Activated CD8-positive, alpha-beta memory T cell treated with anti-CD3 and anti-CD28 coated beads, Interleukin-2, amount 10 ng/mL, durations not matched to agents 7 days and 5 days (primary cell): ENCODE results near the gene TOP1. TPM values are rescaled to one million over a fixed set of nuclear protein-coding genes. Genes with fewer than 3 reads are reported as not detected.
"Not testable (repeated sequence)": the region's sequence is repeated elsewhere in the genome, so short reads cannot be mapped to it uniquely, and the experiment has no call there.

Experiments used
- ATAC-seq: fragments of 150-1000 bp; cut with Tn5 transposase; one replicate; pipeline ENCODE4 v1.10.0; 2021; ENCODE audit warnings: moderate library complexity
- CTCF ChIA-PET: fragments of 350-600 bp; sonication (Branson Sonifier 250); formaldehyde crosslinking; loops from one replicate; lab custom pipeline; 2021; ENCODE audit warnings: antibody characterized with exemption; lab: Charles Lee
- DNase-seq: peaks from one replicate; pipeline ENCODE4 v3.0.0-alpha.2; 2020
- H3K27ac Mint-ChIP-seq: one replicate; pipeline ENCODE4 v1.8.0; 2021; ENCODE audit warnings: mild to moderate bottlenecking, mixed read lengths
- H3K27me3 Mint-ChIP-seq: one replicate; pipeline ENCODE4 v1.8.0; 2021; ENCODE audit warnings: mixed read lengths
- H3K36me3 Mint-ChIP-seq: one replicate; pipeline ENCODE4 v1.8.0; 2021; ENCODE audit warnings: mild to moderate bottlenecking, mixed read lengths
- H3K4me1 Mint-ChIP-seq: one replicate; pipeline ENCODE4 v1.8.0; 2021; ENCODE audit warnings: mixed read lengths
- H3K4me3 Mint-ChIP-seq: one replicate; pipeline ENCODE4 v1.8.0; 2021; ENCODE audit warnings: mild to moderate bottlenecking, moderate library complexity, mixed read lengths
- H3K9me3 Mint-ChIP-seq: one replicate; pipeline ENCODE4 v1.8.0; 2022; ENCODE audit warnings: low read depth, mixed read lengths
- total RNA-seq, 2 experiments: library from RNA; stranded (reverse); gene quantifications; one replicate each; pipeline ENCODE4 v1.2.3, GENCODE V29; 2021

TOP1 gene
- total RNA-seq, 2 experiments from 2014 or later: 73.1 to 89.0 TPM

GRCh38 chr20:41098703-41099250, 70.2 kb downstream of the TOP1 start:
- Mint-ChIP-seq H3K36me3 (peaks cover 50% of the 10 kb centered on the region), H3K27ac (no peak overlapping the region), H3K4me1 (peaks cover 5% of the 10 kb centered on the region), H3K4me3 (no peak overlapping the region), H3K27me3 (no peaks in the 10 kb centered on the region), H3K9me3 (no peaks in the 10 kb centered on the region)
- ATAC-seq (no peak), DNase-seq (no peak)
- CTCF ChIA-PET: interaction anchor here (1.2 to 9.9 kb wide), 4 partner anchors 37 to 131 kb away, joined by 3 to 195 read pairs (median 6); no protein-coding TSS in a partner anchor

GRCh38 chr20:41100001-41100480, 71.4 kb downstream of the TOP1 start:
- peaks cover 51% of the 10 kb centered on the region for H3K36me3 Mint-ChIP-seq
- H3K27me3 Mint-ChIP-seq: no peaks in the 10 kb centered on the region
- no peak overlapping the region for H3K27ac Mint-ChIP-seq
- H3K4me1 Mint-ChIP-seq: peaks cover 2% of the 10 kb centered on the region
- DNase-seq (no peak), ATAC-seq (no peak)
- no peaks in the 10 kb centered on the region for H3K9me3 Mint-ChIP-seq
- H3K4me3 Mint-ChIP-seq: no peak overlapping the region
- CTCF ChIA-PET: interaction anchor here (1.4 to 9.9 kb wide), 2 partner anchors 111 to 132 kb away, joined by 3 to 195 read pairs; no protein-coding TSS in a partner anchor

- ATAC-seq (no peak), DNase-seq (no peak)
- Mint-ChIP-seq H3K36me3 (peaks cover 48% of the 10 kb centered on the region), H3K9me3 (no peaks in the 10 kb centered on the region), H3K4me3 (no peak overlapping the region), H3K27ac (no peak overlapping the region), H3K4me1 (no peaks in the 10 kb centered on the region), H3K27me3 (no peaks in the 10 kb centered on the region)
- CTCF ChIA-PET: no interaction called here
Observed at GRCh38 chr20:41101660-41102059, 73.0 kb downstream of the TOP1 start.

GRCh38 chr20:41108531-41108930, 79.9 kb downstream of the TOP1 start:
- Mint-ChIP-seq H3K36me3 (peaks cover 31% of the 10 kb centered on the region), H3K4me3 (no peak overlapping the region), H3K27ac (no peak overlapping the region), H3K9me3 (no peaks in the 10 kb centered on the region), H3K27me3 (no peaks in the 10 kb centered on the region), H3K4me1 (no peaks in the 10 kb centered on the region)
- CTCF ChIA-PET: interaction anchor here (1.5 to 1.6 kb wide), 2 partner anchors 14 kb away, joined by 4 to 5 read pairs; no protein-coding TSS in a partner anchor
- no peak for DNase-seq
- no peak for ATAC-seq

GRCh38 chr20:41110012-41110411, 81.4 kb downstream of the TOP1 start:
- Mint-ChIP-seq H3K4me3 (no peak overlapping the region), H3K36me3 (peaks cover 34% of the 10 kb centered on the region), H3K4me1 (no peaks in the 10 kb centered on the region), H3K27me3 (no peaks in the 10 kb centered on the region), H3K9me3 (no peaks in the 10 kb centered on the region), H3K27ac (no peak overlapping the region)
- CTCF ChIA-PET: no interaction called here
- ATAC-seq: no peak
- DNase-seq: no peak

- no peak overlapping the region for H3K27ac Mint-ChIP-seq
- DNase-seq: no peak
Observed at GRCh38 chr20:41110930-41111577, 82.4 kb downstream of the TOP1 start.

GRCh38 chr20:41111578-41111951, 82.9 kb downstream of the TOP1 start:
- H3K9me3 Mint-ChIP-seq: no peaks in the 10 kb centered on the region
- no peak overlapping the region for H3K27ac Mint-ChIP-seq
- no peaks in the 10 kb centered on the region for H3K4me1 Mint-ChIP-seq
- CTCF ChIA-PET: interaction anchor here (0.6 to 2.9 kb wide), 6 partner anchors 16 to 148 kb away, joined by 3 to 9 read pairs (median 4); no protein-coding TSS in a partner anchor
- ATAC-seq (no peak), DNase-seq (no peak)
- no peaks in the 10 kb centered on the region for H3K27me3 Mint-ChIP-seq
- no peak overlapping the region for H3K4me3 Mint-ChIP-seq
- peaks cover 48% of the 10 kb centered on the region for H3K36me3 Mint-ChIP-seq

More at GRCh38 chr20:41110930-41111577, 82.4 kb downstream of the TOP1 start:
- no peaks in the 10 kb centered on the region for H3K4me1 Mint-ChIP-seq
- peaks cover 44% of the 10 kb centered on the region for H3K36me3 Mint-ChIP-seq
- no peaks in the 10 kb centered on the region for H3K27me3 Mint-ChIP-seq
- CTCF ChIA-PET: interaction anchor here (1.0 to 2.9 kb wide), 4 partner anchors 16 to 148 kb away, joined by 4 to 9 read pairs (median 4); no protein-coding TSS in a partner anchor
- H3K4me3 Mint-ChIP-seq: no peak overlapping the region
- H3K9me3 Mint-ChIP-seq: no peaks in the 10 kb centered on the region
- ATAC-seq: no peak

GRCh38 chr20:41116282-41116956, 87.8 kb downstream of the TOP1 start:
- Mint-ChIP-seq H3K9me3 (no peaks in the 10 kb centered on the region), H3K27ac (peak overlapping the region; percentile 4), H3K36me3 (peaks cover 57% of the 10 kb centered on the region), H3K27me3 (no peaks in the 10 kb centered on the region), H3K4me1 (peaks cover 11% of the 10 kb centered on the region), H3K4me3 (no peak overlapping the region)
- DNase-seq (no peak), ATAC-seq (no peak)
- CTCF ChIA-PET: interaction anchor here (0.7 to 1.2 kb wide), 2 partner anchors 126 to 223 kb away, joined by 3 read pairs; no protein-coding TSS in a partner anchor

- ATAC-seq, DNase-seq, H3K9me3 Mint-ChIP-seq, H3K27me3 Mint-ChIP-seq, H3K4me3 Mint-ChIP-seq, H3K27ac Mint-ChIP-seq: not testable (repeated sequence)
- CTCF ChIA-PET: interaction anchor here (0.7 to 1.5 kb wide), 2 partner anchors 156 to 222 kb away, joined by 3 to 5 read pairs; no protein-coding TSS in a partner anchor
- Mint-ChIP-seq H3K4me1 (peaks cover 14% of the 10 kb centered on the region), H3K36me3 (peaks cover 61% of the 10 kb centered on the region)
Observed at GRCh38 chr20:41118159-41118558, 89.5 kb downstream of the TOP1 start.

- Mint-ChIP-seq H3K4me1 (peaks cover 14% of the 10 kb centered on the region), H3K27me3 (no peaks in the 10 kb centered on the region), H3K4me3 (no peak overlapping the region), H3K27ac (no peak overlapping the region), H3K9me3 (no peaks in the 10 kb centered on the region), H3K36me3 (peaks cover 61% of the 10 kb centered on the region)
- no peak for ATAC-seq
- no peak for DNase-seq
- CTCF ChIA-PET: interaction anchor here (0.7 to 1.5 kb wide), 2 partner anchors 156 to 221 kb away, joined by 3 to 5 read pairs; no protein-coding TSS in a partner anchor
Observed at GRCh38 chr20:41118632-41119031, 90.0 kb downstream of the TOP1 start.

- H3K9me3 Mint-ChIP-seq: no peaks in the 10 kb centered on the region
- H3K27ac Mint-ChIP-seq: no peak overlapping the region
- ATAC-seq: no peak
- no peak for DNase-seq
- no peaks in the 10 kb centered on the region for H3K27me3 Mint-ChIP-seq
- H3K4me1 Mint-ChIP-seq: peaks cover 14% of the 10 kb centered on the region
- CTCF ChIA-PET: interaction anchor here (0.7 to 4.7 kb wide), 6 partner anchors 14 to 220 kb away, joined by 3 to 36 read pairs (median 6); partner anchors contain the start of gene LPIN3
- H3K4me3 Mint-ChIP-seq: no peak overlapping the region
- H3K36me3 Mint-ChIP-seq: peaks cover 60% of the 10 kb centered on the region
Observed at GRCh38 chr20:41119614-41120561, 91.3 kb downstream of the TOP1 start.

GRCh38 chr20:41121399-41121798, 92.8 kb downstream of the TOP1 start:
- ATAC-seq: no peak
- DNase-seq: no peak
- no peaks in the 10 kb centered on the region for H3K27me3 Mint-ChIP-seq
- CTCF ChIA-PET: interaction anchor here (1.5 to 4.7 kb wide), 4 partner anchors 13 to 218 kb away, joined by 4 to 36 read pairs (median 12); partner anchors contain the start of gene LPIN3
- peaks cover 59% of the 10 kb centered on the region for H3K36me3 Mint-ChIP-seq
- peak overlapping the region; percentile 62 for H3K27ac Mint-ChIP-seq
- H3K9me3 Mint-ChIP-seq: no peaks in the 10 kb centered on the region
- H3K4me1 Mint-ChIP-seq: peaks cover 14% of the 10 kb centered on the region
- H3K4me3 Mint-ChIP-seq: no peak overlapping the region
